Right lobe of liver (tissue), 6 donors: ENCODE results near the gene ARF6. TPM values are rescaled to one million over a fixed set of nuclear protein-coding genes. Genes with fewer than 3 reads are reported as not detected.

Experiments
- ATAC-seq, 4 donors: fragments of 200-7000 bp; cut with Tn5 transposase; one replicate each; pipeline ENCODE4 v1.9.1; 2020; ENCODE audit warnings: mild to moderate bottlenecking in 4 of 4, moderate library complexity in 4 of 4
- DNase-seq, 3 donors: peaks; one replicate each; pipeline ENCODE4 v3.0.0-alpha.2; 2020
- H3K27ac ChIP-seq, 3 donors: fragments of 200-600 bp; one replicate each; pipeline ENCODE4 v1.8.0; 2022
- H3K27me3 ChIP-seq, 2 donors: fragments of 200-600 bp; one replicate each; pipeline ENCODE4 v1.8.0; 2022
- H3K36me3 ChIP-seq, 4 donors: fragments of 200-600 bp; sonication (generic) in 1 of 4; one replicate each; pipeline versions ENCODE4 v1.5.1 to v1.8.0; 2017 to 2022; ENCODE audit warnings: control low read depth in 1 of 4
- H3K4me1 ChIP-seq, 4 donors: fragments of 200-600 bp; sonication (generic) in 1 of 4; one replicate each; pipeline versions ENCODE4 v1.5.1 to v1.8.0; 2017 to 2022; ENCODE audit warnings: control low read depth in 1 of 4
- H3K4me3 ChIP-seq, 3 donors: fragments of 200-600 bp; one replicate each; pipeline ENCODE4 v1.8.0; 2022
- H3K9me3 ChIP-seq, 4 donors: fragments of 200-600 bp; sonication (generic) in 1 of 4; one replicate each; pipeline versions ENCODE4 v1.5.1 to v1.8.0; 2017 to 2022; ENCODE audit warnings: control low read depth in 1 of 4
- CTCF ChIP-seq, 4 donors: fragments of 200-600 bp in 3 of 4; fragments of 450-650 bp in 1 of 4; IDR thresholded peaks; one replicate each; pipeline versions ENCODE4 v1.5.1 to v1.8.0; 2016 to 2022; ENCODE audit warnings: antibody characterized with exemption in 4 of 4, mild to moderate bottlenecking in 2 of 4
- POLR2A ChIP-seq: fragments of 450-650 bp; IDR thresholded peaks from one replicate; pipeline ENCODE4 v1.6.1; 2017; ENCODE audit warnings: antibody characterized with exemption, mild to moderate bottlenecking
- WGBS: methylation state at CpG from one replicate; pipeline ENCODE4 v1.1.6; 2018; ENCODE audit warnings: low coverage, low lambda C conversion rate; ENCODE audit not compliant: insufficient coverage; ENCODE audit errors: missing lambda C conversion rate; 5-methylcytosine and 5-hydroxymethylcytosine counted together
- intact Hi-C, 2 donors: fragments of 100-400 bp; cut with DNase I; formaldehyde crosslinking; loops; one replicate each; pipeline versions ENCODE4 v1.11.2 to v1.14.1; 2022
- total RNA-seq, 6 experiments: library from RNA; depleted of rRNA in 2 of 6; stranded (reverse); fragments of >200 nt in 2 of 6; fragmentation: NEBNext Ultra II Directional in 3 of 6; extraction: Animal tissue kit (Norgen Biotek cat#: 25700) in 3 of 6; gene quantifications; one replicate each; pipeline versions ENCODE4 v1.1.0 to v1.2.4, GENCODE V29; 2016 to 2023
- donor health status: DM: no; HTN: yes; CAD: no.
- donor health status: DM: no; HTN: no; CAD: no.
- donor health status: DM: no; HTN: no; CAD: no.
- donor health status: DM: no; HTN: yes; CAD: no.
- donor health status: DM: no; HTN: yes; CAD: no.

Gene ARF6
- total RNA-seq, 6 experiments from 2014 or later = 21.1 to 41.4 (median 32.4) TPM

GRCh38 chr14:49926803-49927202, 33.9 kb downstream of the ARF6 start:
- Histone ChIP-seq H3K9me3 (no peaks in the 10 kb centered on the region), H3K4me1 (no peaks in the 10 kb centered on the region), H3K27ac (no peak overlapping the region), H3K4me3 (no peak overlapping the region), H3K36me3 (no peaks in the 10 kb centered on the region), H3K27me3 (no peaks in the 10 kb centered on the region)
- ATAC-seq (no peak), DNase-seq (no peak)
- 89% methylated on average over 2 of the region's 2 CpGs for WGBS
- TF ChIP-seq CTCF (IDR thresholded peaks at IDR 0.05) (no peak), POLR2A (no peak)
- intact Hi-C loops = no loop called here

- DNase-seq = no peak
- intact Hi-C loops = no loop called here
- Histone ChIP-seq H3K9me3 (no peaks in the 10 kb centered on the region), H3K4me1 (no peaks in the 10 kb centered on the region), H3K27me3 (no peaks in the 10 kb centered on the region), H3K27ac (no peak overlapping the region), H3K36me3 (no peaks in the 10 kb centered on the region), H3K4me3 (no peak overlapping the region)
- no peak for TF ChIP-seq CTCF (IDR thresholded peaks at IDR 0.05)
- no peak for TF ChIP-seq POLR2A
- WGBS = 96% methylated on average over 2 of the region's 2 CpGs
- ATAC-seq = no peak
These were observed 35.1 kb downstream of the ARF6 start for GRCh38 chr14:49928015-49928414.

- 86% methylated on average over 2 of the region's 2 CpGs for WGBS
- no peak overlapping the region for H3K27ac ChIP-seq
- intact Hi-C loops = no loop called here
- H3K9me3 ChIP-seq = no peaks in the 10 kb centered on the region
- no peak for DNase-seq
- TF ChIP-seq POLR2A (no peak), CTCF (IDR thresholded peaks at IDR 0.05) (no peak)
- H3K36me3 ChIP-seq = no peaks in the 10 kb centered on the region
- peaks cover 0 to 14% (median 3%) of the 10 kb centered on the region in 4 donors for H3K4me1 ChIP-seq
- no peak for ATAC-seq
- no peaks in the 10 kb centered on the region for H3K27me3 ChIP-seq
- H3K4me3 ChIP-seq = no peak overlapping the region
These were observed 37.8 kb downstream of the ARF6 start for GRCh38 chr14:49930720-49931119.

- no peak for ATAC-seq
- no peak overlapping the region for H3K27ac ChIP-seq
- intact Hi-C loops = no loop called here
- H3K36me3 ChIP-seq = no peaks in the 10 kb centered on the region
- no peaks in the 10 kb centered on the region for H3K9me3 ChIP-seq
- no peaks in the 10 kb centered on the region for H3K27me3 ChIP-seq
- 90% methylated on average over 1 of the region's 3 CpGs for WGBS
- no peak overlapping the region for H3K4me3 ChIP-seq
- TF ChIP-seq CTCF (IDR thresholded peaks at IDR 0.05) = no peak
- TF ChIP-seq POLR2A = no peak
- DNase-seq = no peak
- H3K4me1 ChIP-seq = peaks cover 0 to 17% (median 3%) of the 10 kb centered on the region in 4 donors
These were observed 38.6 kb downstream of the ARF6 start for GRCh38 chr14:49931523-49931922.

GRCh38 chr14:49933128-49933527, 40.2 kb downstream of the ARF6 start:
- ATAC-seq = no peak

More at GRCh38 chr14:49933128-49933527, 40.2 kb downstream of the ARF6 start:
- no peaks in the 10 kb centered on the region for H3K27me3 ChIP-seq
- intact Hi-C loops = no loop called here
- WGBS = 91% methylated on average over 4 of the region's 4 CpGs
- H3K4me3 ChIP-seq = no peak overlapping the region
- no peak overlapping the region for H3K27ac ChIP-seq
- no peaks in the 10 kb centered on the region for H3K36me3 ChIP-seq
- no peak for DNase-seq
- H3K9me3 ChIP-seq = no peaks in the 10 kb centered on the region
- TF ChIP-seq POLR2A (no peak), CTCF (IDR thresholded peaks at IDR 0.05) (no peak)
- peaks cover 0 to 17% (median 3%) of the 10 kb centered on the region in 4 donors for H3K4me1 ChIP-seq
